Globus pallidus (tissue), 1 donor: Measurements from ENCODE around the gene CRACR2B.
A peak's percentile ranks its signal among the peaks of the same experiment; 100 is the strongest.

ENCODE experiments used
- DNase-seq: peaks from one replicate; pipeline ENCODE4 v3.0.0-alpha.2; 2015; ENCODE audit warnings: low spot score

Gene CRACR2B

GRCh38 chr11:854601-855329 is 27.0 kb downstream of the CRACR2B start:
- DNase-seq = no peak

- DNase-seq = no peak
Measured at GRCh38 chr11:855330-855674, 27.6 kb downstream of the CRACR2B start.

GRCh38 chr11:855796-856195 is 28.1 kb downstream of the CRACR2B start:
- no peak for DNase-seq

- no peak for DNase-seq
Measured at GRCh38 chr11:856397-856796, 28.7 kb downstream of the CRACR2B start.

GRCh38 chr11:858053-858761 is 30.5 kb downstream of the CRACR2B start:
- no peak for DNase-seq

- DNase-seq = no peak
Measured at GRCh38 chr11:858762-859339, 31.1 kb downstream of the CRACR2B start.

- peak; percentile 31 for DNase-seq
Measured at GRCh38 chr11:859394-860131, 31.8 kb downstream of the CRACR2B start.

GRCh38 chr11:860234-861104 is 32.8 kb downstream of the CRACR2B start:
- DNase-seq = no peak

GRCh38 chr11:861105-861479 is 33.4 kb downstream of the CRACR2B start:
- DNase-seq = no peak

- no peak for DNase-seq
Measured at GRCh38 chr11:862081-862661, 34.5 kb downstream of the CRACR2B start.

GRCh38 chr11:862696-863022 is 34.9 kb downstream of the CRACR2B start:
- no peak for DNase-seq

- DNase-seq = no peak
Measured at GRCh38 chr11:863023-863909, 35.5 kb downstream of the CRACR2B start.

- DNase-seq = no peak
Measured at GRCh38 chr11:863910-864827, 36.5 kb downstream of the CRACR2B start.

GRCh38 chr11:864898-865297 is 37.2 kb downstream of the CRACR2B start:
- no peak for DNase-seq

- no peak for DNase-seq
Measured at GRCh38 chr11:865462-866430, 38.0 kb downstream of the CRACR2B start.

GRCh38 chr11:866481-866880 is 38.8 kb downstream of the CRACR2B start:
- DNase-seq = no peak

GRCh38 chr11:867856-868358 is 40.2 kb downstream of the CRACR2B start:
- DNase-seq = no peak

- no peak for DNase-seq
Measured at GRCh38 chr11:868394-868793, 40.7 kb downstream of the CRACR2B start.
